Stomach (tissue), 9 donors: Measurements from ENCODE around the gene KRTAP11-1. TPM values are rescaled to one million over a fixed set of nuclear protein-coding genes. Genes with fewer than 3 reads are reported as not detected.

Experiments
- DNase-seq, 2 donors: peaks; one replicate each; pipeline versions ENCODE4 v3.0.0 to v3.0.0-alpha.2; 2013 to 2019
- H3K27ac ChIP-seq, 5 donors: fragments of 200-600 bp in 4 of 5; sonication (generic) in 4 of 5; one replicate each; pipeline ENCODE4 v1.5.1; 2013 to 2019; ENCODE audit warnings: mild to moderate bottlenecking in 1 of 5, moderate library complexity in 1 of 5
- H3K27me3 ChIP-seq, 3 donors: fragments of 200-600 bp; sonication (generic); one replicate each; pipeline ENCODE4 v1.5.1; 2017 to 2019; ENCODE audit warnings: mixed run types in 1 of 3
- H3K36me3 ChIP-seq, 4 donors: fragments of 200-600 bp; sonication (generic); 1 replicate in 3 of 4; 2 replicates in 1 of 4; pipeline ENCODE4 v1.5.1; 2016 to 2019
- H3K4me1 ChIP-seq, 4 donors: fragments of 200-600 bp; sonication (generic); one replicate each; pipeline ENCODE4 v1.5.1; 2016 to 2019
- H3K4me3 ChIP-seq, 4 donors: fragments of 200-600 bp; sonication (generic) in 3 of 4; one replicate each; pipeline ENCODE4 v1.5.1; 2016 to 2019; ENCODE audit warnings: mild to moderate bottlenecking in 1 of 4
- H3K9me3 ChIP-seq, 4 donors: fragments of 200-600 bp; sonication (generic); one replicate each; pipeline ENCODE4 v1.5.1; 2016 to 2019
- CTCF ChIP-seq, 7 experiments: fragments of 450-650 bp in 4 of 7; fragments of 200-600 bp in 3 of 7; sonication (generic) in 3 of 7; IDR thresholded peaks; one replicate each; pipeline ENCODE4 v1.5.1; 2016 to 2019; ENCODE audit warnings: antibody characterized with exemption in 7 of 7, control low read depth in 2 of 7, mild to moderate bottlenecking in 1 of 7
- EP300 ChIP-seq: sonication (generic); formaldehyde crosslinking; IDR thresholded peaks from one replicate; pipeline ENCODE4 v1.6.1; 2017; ENCODE audit warnings: antibody characterized with exemption
- POLR2A ChIP-seq, 4 donors: fragments of 450-650 bp; IDR thresholded peaks; one replicate each; pipeline ENCODE4 v1.6.1; 2016; ENCODE audit warnings: antibody characterized with exemption in 4 of 4, control low read depth in 2 of 4, mild to moderate bottlenecking in 1 of 4, moderate library complexity in 1 of 4
- POLR2AphosphoS5 ChIP-seq, 3 donors: sonication (generic); formaldehyde crosslinking; IDR thresholded peaks; one replicate each; pipeline ENCODE4 v1.6.1; 2016; ENCODE audit warnings: antibody characterized with exemption in 3 of 3
- whole genome bisulfite sequencing, 5 donors: extraction: QIAGEN DNeasy Blood & Tissue Kit in 3 of 5; methylation state at CpG; one replicate each; pipeline versions ENCODE4 v1.1.5 to v1.1.7; 2013 to 2018; 5-methylcytosine and 5-hydroxymethylcytosine counted together
- intact Hi-C: fragments of 100-400 bp; cut with DNase I; formaldehyde crosslinking; loops from one replicate; pipeline ENCODE4 v1.15.1; 2023; ENCODE audit warnings: low total_unique reads
- polyA plus RNA-seq, 3 donors: library from polyadenylated mRNA; stranded (reverse); fragments of 200-250 nt; gene quantifications; one replicate each; pipeline ENCODE4 v1.2.3, GENCODE V29; 2013
- total RNA-seq, 5 donors: library from RNA; depleted of rRNA; stranded (reverse); fragments of >200 nt; gene quantifications; one replicate each; pipeline versions ENCODE4 v1.1.0 to v1.2.3, GENCODE V29; 2014 to 2016
- donor health status: healthy with polysubstance abuse.
- donor health status: Bipolar disorder and iron deficiency.
- donor health status: healthy.

The KRTAP11-1 gene
- total and polyA plus RNA-seq, 8 donors = not detected

- Histone ChIP-seq H3K36me3 (no peaks in the 10 kb centered on the region), H3K4me3 (no peak overlapping the region), H3K27me3 (no peaks in the 10 kb centered on the region), H3K27ac (no peak overlapping the region), H3K9me3 (peaks cover 0 to 7% (median 3%) of the 10 kb centered on the region in 4 donors), H3K4me1 (no peaks in the 10 kb centered on the region)
- intact Hi-C loops = no loop called here
- 35 to 42% (median 39%) methylated on average over 6 of the region's 6 CpGs for WGBS, 5 donors
- peak in 1 of 2 donors; percentile 10 for DNase-seq
- no peak for TF ChIP-seq POLR2A (IDR thresholded peaks at IDR 0.05)
- peak in 2 of 7 experiments; percentile 15 to 27 for TF ChIP-seq CTCF (IDR thresholded peaks at IDR 0.05)
- TF ChIP-seq POLR2AphosphoS5 (IDR thresholded peaks at IDR 0.05) = no peak
- no peak for TF ChIP-seq EP300
Observed at GRCh38 chr21:30831194-30831765, 50.1 kb downstream of the KRTAP11-1 start.

Other genes with a start within 250 kb of the KRTAP11-1 start
- gene KRTAP20-2, start 246.4 kb downstream of the KRTAP11-1 start, total RNA-seq = not detected
- gene KRTAP20-2, start 246.4 kb downstream of the KRTAP11-1 start, polyA plus RNA-seq = not detected
- gene KRTAP20-3, start 238.7 kb downstream of the KRTAP11-1 start, total RNA-seq = not detected
- not detected for gene KRTAP20-3, start 238.7 kb downstream of the KRTAP11-1 start, polyA plus RNA-seq
- not detected for gene KRTAP21-3, start 162.8 kb downstream of the KRTAP11-1 start, total RNA-seq
- not detected for gene KRTAP21-3, start 162.8 kb downstream of the KRTAP11-1 start, polyA plus RNA-seq
- gene KRTAP21-2, start 134.3 kb downstream of the KRTAP11-1 start, total RNA-seq = not detected
- gene KRTAP21-2, start 134.3 kb downstream of the KRTAP11-1 start, polyA plus RNA-seq = not detected
- not detected for gene KRTAP21-1, start 126.2 kb downstream of the KRTAP11-1 start, total RNA-seq
- gene KRTAP21-1, start 126.2 kb downstream of the KRTAP11-1 start, polyA plus RNA-seq = not detected
- gene KRTAP8-1, start 68.3 kb downstream of the KRTAP11-1 start, total RNA-seq = not detected
- not detected for gene KRTAP8-1, start 68.3 kb downstream of the KRTAP11-1 start, polyA plus RNA-seq
- not detected for gene KRTAP7-1, start 51.8 kb downstream of the KRTAP11-1 start, total RNA-seq
- not detected for gene KRTAP7-1, start 51.8 kb downstream of the KRTAP11-1 start, polyA plus RNA-seq
- gene KRTAP19-8, start 156.9 kb upstream of the KRTAP11-1 start, total RNA-seq = not detected
- not detected for gene KRTAP19-8, start 156.9 kb upstream of the KRTAP11-1 start, polyA plus RNA-seq